GM12801 (cell line): ENCODE measurements around the gene NXPH4.

ENCODE experiments used
- TF ChIP-seq, protein P1 (sequence below): IDR thresholded peaks from one replicate; pipeline ENCODE4 v1.5.1; 2011; ENCODE audit warnings: control low read depth; ENCODE audit not compliant: insufficient read length; ENCODE audit errors: extremely low read depth

The NXPH4 gene

DNA sequence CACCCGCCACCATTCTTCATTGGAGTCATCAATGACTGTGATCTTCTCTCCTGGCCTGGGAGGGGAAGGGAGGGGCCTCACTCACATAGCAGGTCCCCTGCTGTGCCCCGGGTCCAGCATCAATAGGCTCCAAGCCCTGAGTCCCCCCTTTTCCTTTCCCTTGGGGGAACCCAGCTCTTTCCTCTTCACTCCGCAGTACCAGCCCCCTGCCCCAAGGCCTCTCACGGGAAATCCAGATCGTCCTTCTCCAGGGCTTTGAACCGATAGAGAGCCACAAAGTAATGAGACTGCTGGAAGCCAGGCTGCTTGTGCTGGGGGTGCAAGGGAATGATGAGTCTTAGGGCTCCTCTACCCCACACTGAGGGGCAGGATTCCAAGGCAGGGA, 27.7 kb downstream of the NXPH4 start:
- TF ChIP-seq, protein P1, sequence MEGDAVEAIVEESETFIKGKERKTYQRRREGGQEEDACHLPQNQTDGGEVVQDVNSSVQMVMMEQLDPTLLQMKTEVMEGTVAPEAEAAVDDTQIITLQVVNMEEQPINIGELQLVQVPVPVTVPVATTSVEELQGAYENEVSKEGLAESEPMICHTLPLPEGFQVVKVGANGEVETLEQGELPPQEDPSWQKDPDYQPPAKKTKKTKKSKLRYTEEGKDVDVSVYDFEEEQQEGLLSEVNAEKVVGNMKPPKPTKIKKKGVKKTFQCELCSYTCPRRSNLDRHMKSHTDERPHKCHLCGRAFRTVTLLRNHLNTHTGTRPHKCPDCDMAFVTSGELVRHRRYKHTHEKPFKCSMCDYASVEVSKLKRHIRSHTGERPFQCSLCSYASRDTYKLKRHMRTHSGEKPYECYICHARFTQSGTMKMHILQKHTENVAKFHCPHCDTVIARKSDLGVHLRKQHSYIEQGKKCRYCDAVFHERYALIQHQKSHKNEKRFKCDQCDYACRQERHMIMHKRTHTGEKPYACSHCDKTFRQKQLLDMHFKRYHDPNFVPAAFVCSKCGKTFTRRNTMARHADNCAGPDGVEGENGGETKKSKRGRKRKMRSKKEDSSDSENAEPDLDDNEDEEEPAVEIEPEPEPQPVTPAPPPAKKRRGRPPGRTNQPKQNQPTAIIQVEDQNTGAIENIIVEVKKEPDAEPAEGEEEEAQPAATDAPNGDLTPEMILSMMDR = no peak

DNA sequence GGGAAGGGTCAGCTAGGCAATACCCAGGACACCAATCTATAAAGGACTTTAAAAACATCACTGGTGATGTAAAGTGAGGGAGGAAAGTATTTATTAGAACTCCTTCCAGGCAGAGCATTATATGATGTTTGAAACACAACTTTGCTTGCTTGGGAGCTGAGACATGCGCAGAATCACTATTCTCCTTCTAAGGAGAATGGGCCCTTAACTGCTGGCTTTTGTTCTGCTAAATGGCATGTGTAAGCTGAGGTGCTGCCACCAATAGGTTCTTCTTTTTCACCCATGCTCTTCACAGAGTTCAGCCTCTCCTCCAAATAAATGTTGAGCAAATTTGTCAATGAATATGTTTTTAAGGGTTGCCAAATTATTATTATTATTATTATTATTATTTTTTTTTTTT, 30.4 kb downstream of the NXPH4 start:
- TF ChIP-seq, protein P1 = no peak

- TF ChIP-seq, protein P1 = no peak
These were observed 32.5 kb downstream of the NXPH4 start for GRCh38 chr12:57248934-57249742.

- TF ChIP-seq, protein P1 = no peak
These were observed 33.9 kb downstream of the NXPH4 start for GRCh38 chr12:57250541-57250940.

DNA sequence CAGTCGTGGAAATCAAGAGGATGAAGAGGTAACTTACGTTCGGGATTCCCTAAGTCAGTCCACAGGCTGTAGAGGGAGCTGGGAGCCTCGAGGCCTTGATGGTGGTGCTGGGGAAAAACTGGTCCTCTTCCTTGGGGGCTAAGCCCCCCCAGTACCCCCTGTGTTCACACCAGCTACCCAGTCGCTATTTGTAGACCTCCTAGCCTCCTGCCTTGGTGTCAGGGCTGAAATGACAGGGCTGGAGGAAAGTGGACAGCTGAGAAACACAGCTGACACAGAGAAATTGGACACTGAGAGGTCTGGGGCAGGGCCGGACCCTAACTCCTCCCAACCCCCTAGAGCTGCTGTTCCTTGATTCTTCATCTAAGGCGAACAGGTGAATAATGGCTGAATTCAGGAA, 34.4 kb downstream of the NXPH4 start, which contains the start of gene STAC3:
STAC3 (minus strand) TSS at position 232 of the 400 bp plus-strand sequence. CDS start 1,551 bp downstream, outside the sequence.
- TF ChIP-seq, protein P1 = no peak

GRCh38 chr12:57254506-57255280, 38.1 kb downstream of the NXPH4 start:
- TF ChIP-seq, protein P1 = no peak

GRCh38 chr12:57255916-57256315, 39.3 kb downstream of the NXPH4 start:
- TF ChIP-seq, protein P1 = no peak
